SK-MEL-5 (cell line): ENCODE results near the gene SLC23A2. TPM values are rescaled to one million over a fixed set of nuclear protein-coding genes. Genes with fewer than 3 reads are reported as not detected.
"Not testable (repeated sequence)": the region's sequence is repeated elsewhere in the genome, so short reads cannot be mapped to it uniquely, and the experiment has no call there.

Experiments used
- DNase-seq: peaks from one replicate; pipeline ENCODE4 v3.0.0-alpha.2; 2016; ENCODE audit warnings: low read depth, low spot score
- in situ Hi-C: cut with HindIII; loops from 2 replicates; pipeline ENCODE4 v1.10.0; 2016; ENCODE audit warnings: low sequenced_read_pairs, high pct_unique_total_duplicates, low pct_unique_long_range_greater_than_20kb
- total RNA-seq: library from RNA; depleted of rRNA; stranded (reverse); fragments of >200 nt; shearing (Covaris generic); gene quantifications from 2 replicates; pipeline ENCODE4 v1.2.3, GENCODE V29; 2014

The SLC23A2 gene
- total RNA-seq, 1 experiment from 2014 or later: 117 TPM

GRCh38 chr20:4978050-4978918, 23.0 kb downstream of the SLC23A2 start:
- DNase-seq: peak; percentile 51
- in situ Hi-C loops: no loop called here

- DNase-seq, in situ Hi-C loops: not testable (repeated sequence)
Measured at GRCh38 chr20:4976014-4976413, 25.3 kb downstream of the SLC23A2 start.

GRCh38 chr20:4973330-4974097, 27.8 kb downstream of the SLC23A2 start:
- peak; percentile 89 for DNase-seq
- in situ Hi-C loops: no loop called here

- in situ Hi-C loops: no loop called here
- no peak for DNase-seq
Measured at GRCh38 chr20:4972506-4973251, 28.6 kb downstream of the SLC23A2 start.

- DNase-seq: no peak
- in situ Hi-C loops: no loop called here
Measured at GRCh38 chr20:4971064-4971463, 30.2 kb downstream of the SLC23A2 start.

- no peak for DNase-seq
- in situ Hi-C loops: no loop called here
Measured at GRCh38 chr20:4967752-4968477, 33.4 kb downstream of the SLC23A2 start.

GRCh38 chr20:4966826-4967751, 34.2 kb downstream of the SLC23A2 start:
- DNase-seq: no peak
- in situ Hi-C loops: no loop called here

GRCh38 chr20:4962241-4962855, 39.0 kb downstream of the SLC23A2 start:
- in situ Hi-C loops: no loop called here
- DNase-seq: no peak

- in situ Hi-C loops: no loop called here
- DNase-seq: peak; percentile 55
Measured at GRCh38 chr20:4961746-4962145, 39.6 kb downstream of the SLC23A2 start.

GRCh38 chr20:4959592-4959991, 41.7 kb downstream of the SLC23A2 start:
- in situ Hi-C loops: no loop called here

GRCh38 chr20:4957939-4958362, 43.4 kb downstream of the SLC23A2 start:
- DNase-seq: no peak
- in situ Hi-C loops: no loop called here

More at GRCh38 chr20:4959592-4959991, 41.7 kb downstream of the SLC23A2 start:
- DNase-seq: no peak

GRCh38 chr20:4957187-4957586, 44.1 kb downstream of the SLC23A2 start:
- no peak for DNase-seq
- in situ Hi-C loops: no loop called here

- peak; percentile 77 for DNase-seq
- in situ Hi-C loops: no loop called here
Measured at GRCh38 chr20:4956200-4956810, 45.0 kb downstream of the SLC23A2 start.

- in situ Hi-C loops: no loop called here
- DNase-seq: no peak
Measured at GRCh38 chr20:4953881-4954280, 47.4 kb downstream of the SLC23A2 start.

- in situ Hi-C loops: no loop called here
- no peak for DNase-seq
Measured at GRCh38 chr20:4952229-4952628, 49.1 kb downstream of the SLC23A2 start.

- in situ Hi-C loops: no loop called here
- peak; percentile 88 for DNase-seq
Measured at GRCh38 chr20:4951299-4951698, 50.0 kb downstream of the SLC23A2 start.
